GM10248 (cell line): ENCODE results near the gene NEK4.
"Not testable (repeated sequence)": the region's sequence is repeated elsewhere in the genome, so short reads cannot be mapped to it uniquely, and the experiment has no call there.

Source experiments
- CTCF ChIA-PET: fragments of 300-600 bp; sonication (Branson Sonifier 250); formaldehyde crosslinking; extraction: SDS; loops from one replicate; lab custom pipeline; 2021; ENCODE audit warnings: antibody characterized with exemption; lab: Yijun Ruan, JAX
- POLR2A ChIA-PET: fragments of 350-650 bp; sonication (Branson Sonifier 250); formaldehyde crosslinking; extraction: SDS; loops from one replicate; lab custom pipeline; 2020; ENCODE audit warnings: antibody characterized with exemption; lab: Yijun Ruan, JAX
- DNase-seq: peaks from one replicate; pipeline ENCODE4 v3.0.0; 2012; ENCODE audit errors: extremely low spot score
- TF ChIP-seq, protein P1 (sequence below): IDR thresholded peaks from 2 replicates; pipeline ENCODE4 v1.5.1; 2012; ENCODE audit warnings: mild to moderate bottlenecking, low read depth; ENCODE audit errors: extremely low read depth, missing control alignments, control extremely low read depth

NEK4 gene

GRCh38 chr3:52679199-52679538, 91.6 kb downstream of the NEK4 start:
- CTCF ChIA-PET: interaction anchor here (1.3 to 1.5 kb wide), 2 partner anchors 11 to 13 kb away, joined by 4 read pairs; no protein-coding TSS in a partner anchor
- POLR2A ChIA-PET: no interaction called here

DNA sequence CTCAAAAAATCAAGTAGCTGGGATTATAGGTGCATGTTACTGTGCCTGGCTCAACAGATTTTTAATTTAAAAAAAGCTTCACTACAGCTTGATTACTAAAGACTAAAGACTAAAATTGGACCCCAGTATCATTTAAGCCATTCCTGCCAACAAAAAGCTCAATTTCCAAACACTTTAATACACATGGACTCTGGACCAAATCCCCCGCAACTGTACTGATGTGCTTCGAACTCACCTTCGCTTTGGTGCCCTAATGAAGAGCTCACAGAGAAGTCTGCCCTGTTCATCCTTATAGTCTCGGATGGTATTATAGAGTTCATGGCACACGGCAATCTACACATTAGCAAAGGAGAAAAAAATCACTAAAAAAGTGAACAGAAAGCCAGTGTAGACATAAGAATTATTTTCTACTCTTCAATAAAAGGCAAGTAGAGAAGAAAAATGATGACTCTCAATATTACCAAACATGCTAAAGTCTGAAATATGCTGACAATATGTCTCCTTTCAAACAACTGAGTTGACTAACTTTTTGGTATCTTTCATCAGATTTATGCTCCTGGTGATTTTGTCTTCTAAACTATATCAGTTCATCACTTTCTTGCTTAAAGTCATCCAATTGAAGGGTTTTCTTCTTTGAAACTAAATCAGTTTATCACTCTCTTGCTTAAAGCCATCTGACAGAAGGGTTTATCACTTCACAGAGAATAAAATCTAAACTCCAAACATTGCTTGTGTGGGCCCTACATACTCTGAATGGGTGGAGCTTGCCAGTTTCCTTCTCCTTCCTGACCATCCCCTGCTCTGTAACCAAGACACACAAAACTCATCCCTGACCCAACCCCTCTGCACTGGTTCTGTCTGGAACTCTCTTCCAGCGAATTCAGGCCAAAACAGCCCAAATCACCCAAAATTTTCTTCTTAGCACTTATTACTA, 92.2 kb downstream of the NEK4 start:
- ChIA-PET POLR2A (no interaction called here), CTCF (interaction anchor here (1.3 to 1.5 kb wide), 2 partner anchors 10 to 13 kb away, joined by 4 read pairs; no protein-coding TSS in a partner anchor)
- no peak for DNase-seq
- TF ChIP-seq, protein P1, sequence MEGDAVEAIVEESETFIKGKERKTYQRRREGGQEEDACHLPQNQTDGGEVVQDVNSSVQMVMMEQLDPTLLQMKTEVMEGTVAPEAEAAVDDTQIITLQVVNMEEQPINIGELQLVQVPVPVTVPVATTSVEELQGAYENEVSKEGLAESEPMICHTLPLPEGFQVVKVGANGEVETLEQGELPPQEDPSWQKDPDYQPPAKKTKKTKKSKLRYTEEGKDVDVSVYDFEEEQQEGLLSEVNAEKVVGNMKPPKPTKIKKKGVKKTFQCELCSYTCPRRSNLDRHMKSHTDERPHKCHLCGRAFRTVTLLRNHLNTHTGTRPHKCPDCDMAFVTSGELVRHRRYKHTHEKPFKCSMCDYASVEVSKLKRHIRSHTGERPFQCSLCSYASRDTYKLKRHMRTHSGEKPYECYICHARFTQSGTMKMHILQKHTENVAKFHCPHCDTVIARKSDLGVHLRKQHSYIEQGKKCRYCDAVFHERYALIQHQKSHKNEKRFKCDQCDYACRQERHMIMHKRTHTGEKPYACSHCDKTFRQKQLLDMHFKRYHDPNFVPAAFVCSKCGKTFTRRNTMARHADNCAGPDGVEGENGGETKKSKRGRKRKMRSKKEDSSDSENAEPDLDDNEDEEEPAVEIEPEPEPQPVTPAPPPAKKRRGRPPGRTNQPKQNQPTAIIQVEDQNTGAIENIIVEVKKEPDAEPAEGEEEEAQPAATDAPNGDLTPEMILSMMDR: no peak

More at GRCh38 chr3:52679199-52679538, 91.6 kb downstream of the NEK4 start:
- DNase-seq: no peak
- TF ChIP-seq, protein P1: no peak

GRCh38 chr3:52676201-52676600, 94.5 kb downstream of the NEK4 start:
- POLR2A ChIA-PET, CTCF ChIA-PET, DNase-seq: not testable (repeated sequence)

GRCh38 chr3:52671676-52672075, 99.1 kb downstream of the NEK4 start:
- POLR2A ChIA-PET: interaction anchor here (1.3 kb wide), 2 partner anchors 14 to 135 kb away, joined by 3 to 4 read pairs; partner anchors contain the start of genes PBRM1 and UQCC5
- CTCF ChIA-PET: interaction anchor here (0.7 to 1.3 kb wide), 3 partner anchors 11 to 15 kb away, joined by 3 read pairs; no protein-coding TSS in a partner anchor
- TF ChIP-seq, protein P1: no peak
- no peak for DNase-seq

GRCh38 chr3:52670621-52671521, 99.9 kb downstream of the NEK4 start:
- ChIA-PET CTCF (interaction anchor here (0.7 to 1.3 kb wide), 4 partner anchors 10 to 16 kb away, joined by 3 read pairs; no protein-coding TSS in a partner anchor), POLR2A (interaction anchor here (0.8 to 1.3 kb wide), 3 partner anchors 14 to 135 kb away, joined by 3 to 4 read pairs (median 3); partner anchors contain the start of genes PBRM1 and UQCC5)
- DNase-seq: peak; percentile 35
- TF ChIP-seq, protein P1: no peak

DNA sequence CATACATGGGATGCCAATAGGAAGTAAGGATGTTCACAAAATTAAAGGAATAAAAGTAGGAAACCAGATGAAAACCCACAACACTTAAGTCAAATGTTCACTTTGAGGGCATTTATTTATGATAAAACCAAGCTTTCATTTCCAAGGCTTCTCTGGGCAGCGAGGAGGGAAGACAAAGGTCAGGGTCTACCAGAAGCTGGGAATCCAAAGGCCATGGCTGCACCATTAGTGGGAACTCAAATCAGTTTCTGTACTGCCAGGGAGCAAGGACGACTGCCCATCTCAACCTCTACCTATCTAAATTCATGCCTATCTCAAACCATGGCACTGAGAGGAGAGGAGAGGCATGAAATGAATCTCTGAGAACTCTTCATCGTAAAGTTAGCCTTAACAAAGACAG, 107.6 kb downstream of the NEK4 start:
- POLR2A ChIA-PET: interaction anchor here (0.6 kb wide), 2 partner anchors 12 to 535 kb away, joined by 6 to 8 read pairs; no protein-coding TSS in a partner anchor

More for the DNA sequence above, 107.6 kb downstream of the NEK4 start:
- no peak for DNase-seq
- CTCF ChIA-PET: no interaction called here
- TF ChIP-seq, protein P1: no peak
